Stimulated activated CD8-positive, alpha-beta memory T cell treated with anti-CD3 and anti-CD28 coated beads, Interleukin-12 subunit alpha, Interleukin-12 subunit beta, amount 100 ng/mL, for 24 hours (primary cell): Measurements from ENCODE around the gene ATRN.

ENCODE experiments used
- DNase-seq: peaks from one replicate; pipeline ENCODE4 v3.0.0-alpha.2; 2020; ENCODE audit errors: extremely low read depth

Gene ATRN

DNA sequence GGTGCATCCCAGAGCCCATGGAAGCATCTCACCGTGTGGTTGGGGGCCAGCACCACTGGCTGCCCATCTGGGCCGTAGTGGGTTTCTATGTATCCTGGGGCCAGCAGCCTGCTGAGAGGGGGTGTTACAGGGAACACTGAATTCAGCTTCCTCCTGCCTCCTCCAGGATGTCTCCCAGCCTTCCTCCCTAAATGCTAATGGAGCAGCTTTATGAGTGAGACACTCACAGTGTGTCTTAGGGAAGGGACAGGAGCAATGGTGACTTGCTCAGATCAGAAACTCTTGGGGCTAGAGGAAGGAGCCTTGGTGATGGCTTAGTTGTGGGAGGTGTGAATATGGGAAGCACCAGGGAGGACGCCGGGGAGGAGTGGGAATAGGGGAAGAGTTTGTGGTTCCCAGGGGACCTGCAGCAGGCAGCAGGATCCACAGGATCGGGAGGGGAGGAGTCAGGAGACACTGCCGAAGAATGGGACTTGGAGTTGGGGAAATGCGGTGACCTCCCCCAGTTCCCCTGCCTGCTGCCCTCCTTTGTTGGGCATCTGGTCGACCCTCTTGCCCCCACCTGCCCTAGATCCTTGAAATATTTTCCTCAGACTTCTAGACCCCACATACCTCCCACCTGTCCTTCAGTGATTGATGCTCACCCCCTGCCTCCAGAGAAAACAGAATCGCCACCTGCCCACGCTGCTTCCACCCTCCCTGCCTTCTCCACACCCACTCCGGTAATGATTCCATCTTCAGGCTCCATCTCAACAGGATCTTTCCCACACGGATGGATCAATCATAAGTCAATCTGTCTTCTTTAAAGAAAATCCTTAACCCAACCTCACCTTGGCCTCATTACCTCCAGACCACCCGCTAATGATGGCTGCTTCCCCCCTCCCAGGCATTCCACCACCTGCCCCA, 204.4 kb downstream of the ATRN start:
- no peak for DNase-seq

DNA sequence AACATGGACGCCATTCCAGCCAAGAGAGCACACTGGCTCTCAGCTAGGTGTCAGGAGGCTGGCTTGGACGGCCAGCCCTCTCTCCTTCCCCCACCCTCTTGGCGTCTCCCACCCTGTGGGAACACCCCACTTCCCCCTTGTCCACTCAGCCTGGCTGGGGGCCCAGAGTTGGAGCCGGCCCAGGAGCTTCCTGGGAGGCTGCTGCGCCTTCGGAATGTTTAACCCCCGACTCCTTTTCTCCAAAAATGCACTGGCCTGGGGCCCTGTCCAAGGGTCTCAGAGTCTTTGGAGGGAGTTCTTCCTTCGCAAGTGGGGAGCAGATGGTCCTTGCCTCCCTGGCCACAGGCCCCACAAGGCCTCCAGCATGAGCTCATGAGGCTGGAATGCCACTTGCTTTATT, 206.9 kb downstream of the ATRN start:
- DNase-seq: no peak

DNA sequence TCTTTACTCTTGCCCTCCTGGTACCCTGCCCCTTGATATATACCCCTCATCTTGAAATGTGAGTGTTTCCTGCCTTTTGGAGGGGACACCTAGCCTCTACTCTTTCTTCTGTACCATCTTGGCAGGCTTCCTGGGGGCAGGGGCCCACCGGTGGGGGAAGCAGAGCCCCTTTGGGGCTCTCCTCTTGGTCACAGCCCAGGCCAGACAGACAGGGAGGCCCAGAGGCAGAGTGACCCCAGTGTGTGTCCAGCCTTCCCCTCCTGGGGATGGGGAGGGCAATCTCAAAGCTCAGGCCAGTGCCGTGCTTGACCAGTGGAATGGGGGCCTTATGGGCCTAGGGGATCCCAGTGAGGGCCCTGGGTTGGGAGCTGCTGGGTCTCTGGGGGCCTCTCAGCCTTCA, 207.4 kb downstream of the ATRN start:
- DNase-seq: no peak

DNA sequence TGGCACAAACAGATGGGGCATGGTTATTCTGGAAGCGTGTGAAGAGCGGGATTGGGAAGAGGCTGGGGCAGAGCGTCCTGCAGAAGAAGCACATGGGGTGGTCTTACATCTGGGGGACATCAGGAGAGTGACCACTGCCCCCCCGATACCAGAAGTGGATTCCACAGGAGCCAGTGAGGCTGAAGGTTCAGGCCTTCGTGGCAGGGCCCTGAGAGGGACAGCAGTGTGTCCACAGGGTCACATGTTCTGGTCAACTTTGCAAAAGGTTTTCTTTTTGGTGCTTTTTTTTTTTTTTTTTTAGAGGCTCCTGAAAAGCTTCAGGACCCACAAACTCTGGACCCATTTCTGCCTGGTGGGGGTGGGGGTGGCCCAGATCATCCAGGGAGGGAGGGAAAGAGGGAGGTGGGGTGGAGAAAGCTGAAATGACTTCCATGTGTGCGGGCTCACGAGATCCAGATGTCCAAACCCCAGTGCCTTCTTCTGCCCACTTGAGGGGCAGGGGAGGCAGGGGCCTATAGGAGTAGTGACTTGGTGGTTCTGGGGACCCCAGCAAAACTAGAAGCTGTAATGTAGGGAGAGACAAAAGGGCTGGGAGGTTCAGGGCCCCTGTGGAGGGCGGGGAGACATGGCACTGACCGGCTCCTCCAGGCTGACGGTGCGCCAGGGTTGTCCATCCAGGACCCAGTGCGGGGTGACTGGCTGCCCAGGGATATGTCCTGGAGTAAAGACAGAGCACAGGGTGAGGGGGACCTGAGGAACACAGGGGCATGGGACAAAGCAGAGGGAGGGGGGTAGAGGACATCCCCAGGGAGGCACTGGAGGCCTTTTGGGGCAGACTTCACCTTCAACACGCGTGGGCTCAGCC, 208.3 kb downstream of the ATRN start:
- DNase-seq: no peak

DNA sequence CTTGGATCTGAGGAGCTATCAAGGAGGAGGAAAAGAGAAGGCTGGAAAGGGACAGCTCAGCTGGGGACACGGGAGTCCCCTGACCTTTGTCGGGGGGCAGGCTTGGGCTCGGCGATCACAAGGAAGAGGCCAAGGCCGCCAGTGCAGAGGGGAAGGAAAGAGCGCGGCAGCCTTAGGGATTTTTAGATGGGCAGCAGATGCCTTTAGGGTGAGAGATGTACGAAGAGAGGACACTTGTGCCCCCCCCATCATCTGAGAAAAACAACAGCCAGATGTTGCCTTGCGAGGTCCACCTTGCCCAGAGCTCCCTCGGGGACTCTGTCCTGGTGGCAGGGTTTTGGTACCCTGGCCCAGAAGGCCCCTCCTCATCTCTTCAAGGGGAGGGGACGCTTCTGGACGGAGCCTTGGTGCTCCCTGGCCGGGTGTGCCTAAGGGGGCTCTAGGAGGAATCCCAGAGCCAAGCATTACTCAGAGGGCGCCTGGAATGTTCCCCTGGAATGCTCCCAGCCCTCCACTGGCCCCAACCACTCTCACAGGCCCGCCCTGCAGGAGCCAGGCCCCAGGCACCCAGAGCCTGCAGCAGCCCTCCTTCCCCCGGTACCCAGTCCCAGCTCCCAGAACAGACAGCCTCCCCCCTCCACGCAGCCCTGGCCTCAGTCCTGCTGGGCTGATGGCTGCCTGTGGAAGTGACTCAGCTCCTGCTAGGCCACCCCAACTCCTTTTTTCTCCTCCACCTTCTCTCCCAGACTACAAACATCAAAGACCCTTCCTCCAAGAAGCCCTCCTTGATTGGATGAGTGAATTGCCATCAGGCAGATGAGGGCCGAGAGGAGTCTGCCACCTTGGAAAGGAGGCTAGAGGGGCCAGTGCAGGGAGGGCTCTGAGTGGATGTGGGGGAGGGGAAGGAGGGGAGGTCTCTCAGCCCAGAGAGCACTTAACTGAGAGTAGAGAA, 209.2 kb downstream of the ATRN start:
- no peak for DNase-seq

DNA sequence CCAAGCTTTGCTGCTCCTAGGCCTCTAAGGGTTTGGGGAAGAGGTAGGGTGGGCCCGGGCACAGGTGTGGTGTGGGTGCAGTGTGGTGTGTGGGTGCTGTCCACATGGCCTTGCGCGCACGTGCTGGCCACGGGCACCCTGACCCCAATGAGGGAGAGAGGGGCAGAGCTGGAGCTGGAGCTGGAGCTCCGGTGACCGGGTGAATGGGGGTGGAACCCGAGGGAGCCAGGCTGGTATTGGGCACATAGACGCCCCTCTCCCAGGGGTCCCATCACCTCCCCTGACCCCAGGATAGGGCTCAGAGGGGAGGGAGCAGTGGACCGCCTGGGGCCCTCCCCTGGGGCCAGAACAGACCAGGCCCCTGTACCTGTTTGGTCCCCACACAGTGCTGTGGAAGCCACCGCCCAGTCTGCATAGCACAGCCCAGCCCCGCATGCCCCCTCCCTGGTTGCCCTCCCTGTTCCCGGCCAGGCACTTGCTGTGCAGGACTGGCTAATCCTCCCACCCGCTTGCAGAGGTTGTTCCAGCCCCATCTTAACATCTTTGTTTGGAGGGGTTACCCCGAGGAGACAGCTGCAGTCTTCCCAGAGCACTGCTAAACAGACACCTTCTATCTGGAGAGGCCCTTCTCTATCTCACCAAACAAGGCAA, 210.0 kb downstream of the ATRN start:
- no peak for DNase-seq

DNA sequence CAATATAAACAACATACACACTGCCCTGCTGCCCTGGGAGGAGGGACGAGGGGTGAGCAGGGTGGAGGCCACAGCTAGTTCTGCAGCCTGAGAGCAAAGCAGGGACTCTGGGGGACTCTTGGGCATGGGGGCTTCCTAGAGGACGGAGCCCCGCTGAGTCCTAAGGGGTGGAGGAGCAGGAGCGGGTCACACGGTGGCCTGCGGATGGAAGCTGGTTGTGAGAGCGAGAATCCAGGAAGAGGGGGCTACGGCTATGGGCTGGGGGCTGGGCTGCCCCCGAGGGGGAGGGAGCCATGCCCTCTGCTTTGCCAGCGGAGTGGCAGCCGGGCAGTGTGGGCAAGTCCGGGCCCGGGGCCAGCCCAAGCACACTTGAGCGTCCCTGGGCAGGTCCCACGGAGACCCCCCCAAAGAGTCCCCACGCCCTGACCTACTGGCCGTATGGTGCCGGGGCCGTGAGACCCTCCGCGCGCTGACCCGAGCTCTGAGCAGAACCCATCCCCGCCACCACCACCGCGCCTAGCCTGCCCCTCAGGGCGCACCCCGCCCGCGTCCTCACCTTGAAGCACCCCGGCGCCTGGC, 210.6 kb downstream of the ATRN start:
- DNase-seq: no peak

DNA sequence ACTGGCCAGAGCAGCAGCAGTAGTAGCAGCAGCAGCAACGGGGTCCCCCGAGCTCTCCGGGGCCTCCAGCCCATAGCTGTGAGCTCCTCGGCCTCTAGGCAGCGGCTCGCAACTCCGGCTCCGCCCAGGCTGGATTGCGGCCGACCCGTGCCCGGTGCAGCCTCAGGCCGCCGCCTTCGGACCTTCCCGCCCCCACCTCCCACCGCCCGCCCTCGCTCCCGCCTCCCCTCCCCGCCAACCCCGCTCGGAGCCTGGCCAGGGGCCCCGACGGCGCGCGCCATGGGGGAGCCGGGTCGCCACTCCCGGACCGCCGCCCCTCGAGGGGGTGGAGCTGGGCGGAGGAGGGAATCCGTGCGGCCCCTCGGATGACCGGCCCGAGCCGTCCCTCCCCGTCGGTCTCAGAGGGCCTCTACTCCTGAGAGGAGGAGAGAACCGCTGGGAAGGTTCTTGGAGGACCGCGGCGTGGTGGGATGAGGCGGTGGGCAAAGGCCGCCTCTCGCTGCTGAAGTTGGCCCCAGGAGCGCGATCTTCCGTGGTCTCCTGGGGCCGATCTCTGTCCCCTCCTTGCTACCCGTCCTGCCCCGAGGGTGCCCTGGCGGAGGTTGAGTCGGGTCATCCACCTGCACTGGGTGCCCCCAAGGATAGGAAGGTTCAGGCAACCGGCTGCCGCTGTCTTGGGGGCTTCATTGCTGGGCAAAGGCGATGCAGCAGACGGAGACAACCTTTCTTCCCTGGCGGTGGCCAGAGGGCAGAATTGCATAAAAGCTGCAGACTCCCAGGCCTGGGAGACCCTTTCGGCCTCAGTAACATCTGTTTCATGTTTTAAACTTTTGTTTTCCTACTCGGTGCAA, 211.3 kb downstream of the ATRN start, which contains the start of gene ADAM33:
ADAM33 (minus strand) TSS at position 80 of the 851 bp plus-strand sequence; CDS start at position 74, 6 bp downstream.
- DNase-seq: no peak

DNA sequence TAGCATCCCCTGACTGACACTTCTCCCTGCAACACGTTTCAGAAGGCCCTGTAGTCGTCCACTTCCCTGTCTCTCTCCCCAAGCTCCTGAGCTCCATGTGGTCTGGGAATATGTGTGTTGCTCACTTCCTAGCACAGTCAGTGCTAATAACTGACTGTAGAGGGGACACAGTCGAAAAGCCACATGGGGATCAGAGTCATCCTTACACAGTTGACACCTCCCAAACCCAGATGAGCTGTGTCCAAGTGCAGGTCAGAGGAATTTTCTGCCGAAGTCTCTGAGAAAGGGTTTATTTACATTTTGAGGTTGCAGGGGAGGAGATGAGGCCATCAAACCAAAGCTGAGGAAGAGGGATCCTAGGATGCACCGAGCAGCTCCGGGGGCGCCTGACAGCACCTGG, 214.5 kb downstream of the ATRN start:
- DNase-seq: no peak

DNA sequence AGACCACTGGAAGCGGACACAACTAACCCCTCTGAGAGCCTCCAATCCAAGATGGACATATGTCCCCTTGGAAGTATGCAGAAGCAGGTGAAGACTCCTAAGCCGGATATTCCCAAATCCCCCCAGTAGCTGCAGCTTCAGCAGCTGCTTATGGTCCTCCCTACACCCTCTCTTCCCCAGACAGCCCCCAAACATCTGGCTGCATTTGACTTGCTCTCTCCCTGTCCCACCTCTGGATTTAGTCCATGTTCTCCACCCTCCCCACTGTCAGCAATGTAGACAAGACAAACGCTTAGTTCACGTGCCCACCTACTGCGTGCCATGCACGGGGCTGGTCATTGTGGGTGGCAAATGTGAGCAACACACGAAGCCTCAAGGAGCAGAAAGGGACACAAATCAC, 215.6 kb downstream of the ATRN start:
- DNase-seq: no peak

DNA sequence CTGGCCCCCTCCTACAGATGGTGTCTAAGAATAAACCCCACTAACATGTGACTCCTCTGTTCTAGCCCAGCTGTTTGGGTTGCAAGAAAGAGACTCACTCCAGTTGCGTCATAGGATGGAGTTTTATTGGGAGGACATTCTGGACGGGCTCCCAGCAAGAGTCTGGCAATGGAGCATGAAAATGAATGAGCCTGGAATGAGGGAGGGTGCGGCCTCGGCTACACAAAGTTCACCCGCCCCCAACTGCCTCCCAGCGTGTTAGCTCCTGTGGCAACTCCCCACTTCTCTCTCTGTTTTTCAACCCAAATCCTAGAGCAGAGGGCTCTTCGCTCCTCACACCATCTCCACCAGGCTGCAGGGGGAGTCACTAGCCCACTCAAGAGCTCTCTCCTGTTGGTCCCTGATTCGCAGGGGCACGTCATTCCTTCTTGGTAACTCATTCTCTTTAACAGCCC, 216.1 kb downstream of the ATRN start:
- no peak for DNase-seq

DNA sequence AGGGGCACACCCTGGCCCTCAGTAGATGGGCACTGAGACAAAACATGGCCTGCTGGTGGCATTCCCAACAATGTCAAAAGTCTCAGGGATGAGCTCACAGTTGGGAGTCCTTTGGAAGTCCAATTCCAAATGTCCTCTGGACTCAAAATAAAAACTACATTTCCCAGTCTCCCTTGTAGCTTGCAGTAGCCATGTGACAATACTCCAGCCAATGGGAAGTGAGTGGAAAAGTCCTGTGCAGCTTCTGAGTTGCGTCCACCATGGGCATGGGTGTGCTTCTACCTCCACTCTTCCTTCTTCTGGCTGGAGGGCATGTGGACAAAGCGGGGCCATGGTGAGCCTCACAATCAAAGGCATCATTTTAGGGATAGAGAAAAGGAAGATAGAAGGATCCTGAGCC, 216.8 kb downstream of the ATRN start:
- DNase-seq: no peak

DNA sequence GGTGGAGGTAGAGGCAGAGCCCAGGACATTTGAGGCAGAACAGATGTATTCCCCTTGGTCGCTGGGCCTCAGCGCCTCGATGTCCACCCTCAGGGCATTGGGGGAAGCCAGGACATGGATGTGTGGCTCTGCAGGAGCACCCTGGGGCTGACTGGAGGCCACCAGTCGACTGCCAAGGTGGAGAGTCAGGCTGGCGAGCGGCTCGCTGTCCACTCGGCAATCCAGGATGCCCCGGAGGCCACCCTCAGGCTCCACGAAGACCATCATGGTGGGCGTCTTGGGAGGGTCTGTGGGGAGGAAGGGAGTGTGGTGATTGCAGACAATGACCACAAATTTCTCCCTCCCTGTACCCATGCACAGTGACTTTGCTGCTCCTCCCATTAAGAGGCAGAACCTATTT, 219.2 kb downstream of the ATRN start:
- DNase-seq: no peak

DNA sequence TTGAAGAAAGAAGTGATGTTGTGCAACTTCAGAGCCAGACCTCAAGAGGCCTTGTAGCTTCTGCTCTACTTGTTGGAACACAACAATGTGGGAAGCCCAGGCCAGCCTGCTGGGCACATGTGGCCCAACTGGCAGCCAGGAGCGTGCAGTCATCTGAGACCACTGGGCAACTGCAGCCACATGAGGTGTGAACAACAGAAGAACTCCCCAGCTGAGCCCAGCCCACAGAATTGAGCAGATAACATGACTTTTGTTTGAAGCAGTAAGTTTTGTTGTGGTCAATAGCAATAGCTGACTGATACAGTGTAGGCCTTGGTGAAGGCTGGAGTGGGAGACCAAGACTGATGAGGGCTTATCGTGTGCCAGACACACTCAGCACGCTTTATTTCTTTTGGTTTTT, 219.6 kb downstream of the ATRN start:
- DNase-seq: no peak

DNA sequence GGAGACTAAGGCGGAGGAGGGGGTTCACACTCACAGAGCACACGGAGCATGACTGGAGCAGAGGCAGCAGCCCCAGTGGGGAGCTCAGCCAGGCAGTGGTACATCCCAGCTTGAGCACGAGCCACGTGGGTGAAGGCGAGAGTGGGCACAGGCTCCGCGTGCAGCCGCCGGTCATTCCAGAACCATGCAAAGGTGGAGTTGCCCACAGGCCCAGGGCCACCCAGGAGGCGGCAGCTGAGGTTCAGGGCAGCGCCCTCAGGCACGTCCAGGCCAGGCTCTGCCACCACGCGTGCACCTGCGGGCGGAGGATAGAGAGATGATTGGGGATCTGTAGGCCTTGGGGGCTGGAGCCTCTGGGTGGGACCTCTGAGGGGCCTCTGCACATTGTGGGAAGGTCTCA, 220.5 kb downstream of the ATRN start:
- DNase-seq: no peak

DNA sequence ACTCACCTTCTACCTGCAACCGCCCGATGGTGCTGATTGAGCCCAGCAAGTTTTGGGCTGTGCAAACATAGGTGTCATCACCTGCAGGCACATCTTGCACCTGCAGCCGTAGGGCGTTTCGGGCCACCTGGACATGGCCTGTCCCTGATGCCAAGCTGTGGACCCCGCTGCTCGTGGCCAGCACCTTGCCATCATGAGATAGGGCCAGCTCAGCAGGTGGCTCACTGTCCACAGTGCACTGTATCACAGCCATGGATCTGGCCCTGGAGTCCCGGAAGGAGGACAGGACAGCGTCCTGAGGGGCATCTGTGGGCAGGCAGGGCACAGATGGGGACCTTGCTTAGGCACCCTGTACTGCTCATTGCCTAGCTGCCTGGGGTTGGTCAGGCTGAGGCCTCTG, 221.1 kb downstream of the ATRN start:
- DNase-seq: no peak

DNA sequence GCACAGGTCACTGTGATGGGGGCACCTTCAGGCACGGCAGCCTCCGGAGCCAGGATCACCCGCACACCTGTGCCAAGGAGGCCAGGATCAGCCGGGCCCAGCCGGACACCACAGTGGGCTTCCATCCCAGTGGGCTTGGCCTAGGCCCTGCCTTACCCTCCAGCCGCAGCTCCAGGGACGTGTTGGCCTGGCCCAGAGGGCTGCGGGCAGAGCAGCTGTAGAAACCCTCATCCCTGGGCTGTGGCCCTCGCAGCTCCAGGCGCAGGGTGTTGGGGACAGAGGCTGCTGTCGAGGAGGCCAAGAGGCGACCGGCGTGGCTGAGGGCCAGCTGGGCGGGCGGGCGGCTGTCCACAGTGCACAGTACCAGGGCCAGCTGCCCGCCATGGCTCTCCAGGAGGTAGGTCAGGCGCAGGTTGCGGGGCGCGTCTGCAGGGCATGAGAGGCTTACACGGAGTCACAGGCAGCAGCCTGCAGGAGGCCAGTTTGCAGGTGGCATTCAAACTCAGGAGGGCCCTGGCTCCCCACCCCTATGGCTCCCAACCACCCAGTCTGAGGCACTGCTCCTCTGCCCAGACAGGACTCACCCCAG, 222.0 kb downstream of the ATRN start:
- no peak for DNase-seq

DNA sequence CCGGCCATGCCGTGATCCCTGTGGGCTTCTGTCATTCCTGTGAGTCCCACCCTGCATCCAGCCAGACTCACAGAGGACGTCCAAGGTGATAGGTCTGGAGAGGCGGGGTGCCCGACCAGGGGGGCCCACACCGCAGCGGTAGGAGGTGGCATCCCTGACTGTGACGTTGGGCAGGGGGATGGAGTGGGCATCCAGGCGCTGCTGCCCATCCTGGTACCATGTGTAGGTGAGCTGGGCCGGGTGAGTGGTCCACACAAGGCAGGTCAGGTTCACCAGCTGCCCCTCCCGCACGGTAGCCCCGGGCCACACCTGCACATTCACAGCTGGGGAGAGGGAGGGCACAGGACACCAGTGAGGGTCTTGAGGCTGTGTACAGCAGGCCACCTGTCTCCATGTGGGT, 222.6 kb downstream of the ATRN start:
- DNase-seq: no peak

DNA sequence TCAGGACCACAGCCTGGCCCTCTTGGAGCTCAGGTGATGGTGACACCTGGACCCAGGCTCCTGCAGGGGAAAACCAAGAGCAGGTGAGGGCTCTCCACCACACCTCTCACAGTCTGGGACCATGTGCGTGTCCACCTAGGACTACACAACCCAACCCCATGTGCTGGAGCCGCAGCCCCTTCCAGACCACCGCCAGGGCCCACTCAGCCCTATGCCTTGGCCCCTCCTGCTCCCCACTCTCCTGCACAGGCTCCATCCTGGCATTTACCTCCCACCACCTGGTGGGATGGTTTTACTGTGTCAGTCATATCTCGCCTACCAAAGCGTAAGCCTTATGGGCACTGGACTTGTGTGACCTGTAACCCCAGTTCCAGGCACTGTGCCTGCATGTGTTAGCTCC, 224.0 kb downstream of the ATRN start:
- no peak for DNase-seq
